Measurements from ENCODE around the gene SH3PXD2A. TPM values are rescaled to one million over a fixed set of nuclear protein-coding genes. Genes with fewer than 3 reads are reported as not detected.

SH3PXD2A gene
- total RNA-seq, 1 donor from 2014 or later = 17.3 TPM

- Mint-ChIP-seq H3K4me1 (ENCODE audit: low read depth, unreplicated experiment) (peaks cover 46% of the 10 kb centered on the region), H3K27me3 (ENCODE audit: low read depth, unreplicated experiment) (no peaks in the 10 kb centered on the region), H3K36me3 (ENCODE audit: low read depth, unreplicated experiment) (peaks cover 10% of the 10 kb centered on the region), H3K4me3 (ENCODE audit: unreplicated experiment) (no peak overlapping the region), H3K9me3 (ENCODE audit: unreplicated experiment) (no peaks in the 10 kb centered on the region), H3K27ac (ENCODE audit: unreplicated experiment) (no peak overlapping the region)
- H3K9ac ChIP-seq (ENCODE audit: low read length) = no peak overlapping the region
- H2AFZ ChIP-seq (ENCODE audit: low read depth, low read length) = no peak overlapping the region
- H3K27ac ChIP-seq (ENCODE audit: low read depth, low read length) = no peak overlapping the region
- no peak overlapping the region for H3K4me3 ChIP-seq (ENCODE audit: insufficient read depth, low read depth, low read length)
- DNase-seq (ENCODE audit: low read depth) = no peak
- H3K9me3 ChIP-seq (ENCODE audit: insufficient read depth, low read depth, low read length) = no peaks in the 10 kb centered on the region
- H3K4me1 ChIP-seq (ENCODE audit: insufficient read depth, low read length) = peaks cover 17% of the 10 kb centered on the region
- TF ChIP-seq CTCF (IDR thresholded peaks at IDR 0.05; ENCODE audit: insufficient read depth, low read depth, low read length) = no peak
- no peaks in the 10 kb centered on the region for H3K36me3 ChIP-seq (ENCODE audit: insufficient read depth, low read length)
- no peak for FAIRE-seq
- H4K20me1 ChIP-seq (ENCODE audit: insufficient read depth, low read length) = no peaks in the 10 kb centered on the region
- no peaks in the 10 kb centered on the region for H3K27me3 ChIP-seq (ENCODE audit: insufficient read depth, low read length)
- H3K79me2 ChIP-seq (ENCODE audit: insufficient read depth, low read length) = no peaks in the 10 kb centered on the region
- no peak overlapping the region for H3K4me2 ChIP-seq (ENCODE audit: low read length)
Observed at GRCh38 chr10:103736763-103737162, 118.6 kb downstream of the SH3PXD2A start.

GRCh38 chr10:103736044-103736443 lies 119.3 kb downstream of the SH3PXD2A start:
- H3K4me3 Mint-ChIP-seq (ENCODE audit: unreplicated experiment) = no peak overlapping the region
- Histone ChIP-seq H3K79me2 (ENCODE audit: insufficient read depth, low read length) (no peaks in the 10 kb centered on the region), H3K9me3 (ENCODE audit: insufficient read depth, low read depth, low read length) (no peaks in the 10 kb centered on the region), H3K4me1 (ENCODE audit: insufficient read depth, low read length) (peaks cover 17% of the 10 kb centered on the region), H3K36me3 (ENCODE audit: insufficient read depth, low read length) (no peaks in the 10 kb centered on the region), H4K20me1 (ENCODE audit: insufficient read depth, low read length) (no peaks in the 10 kb centered on the region), H3K4me3 (ENCODE audit: insufficient read depth, low read depth, low read length) (no peak overlapping the region), H3K9ac (ENCODE audit: low read length) (no peak overlapping the region), H3K27me3 (ENCODE audit: insufficient read depth, low read length) (no peaks in the 10 kb centered on the region), H3K4me2 (ENCODE audit: low read length) (no peak overlapping the region), H3K27ac (ENCODE audit: low read depth, low read length) (no peak overlapping the region), H2AFZ (ENCODE audit: low read depth, low read length) (no peak overlapping the region)
- no peaks in the 10 kb centered on the region for H3K27me3 Mint-ChIP-seq (ENCODE audit: low read depth, unreplicated experiment)
- no peak overlapping the region for H3K27ac Mint-ChIP-seq (ENCODE audit: unreplicated experiment)
- FAIRE-seq (no peak), DNase-seq (ENCODE audit: low read depth) (no peak)
- TF ChIP-seq EZH2 (IDR thresholded peaks at IDR 0.05; ENCODE audit: insufficient read depth, low read length) = no peak
- TF ChIP-seq CTCF (IDR thresholded peaks at IDR 0.05; ENCODE audit: insufficient read depth, low read depth, low read length) = no peak
- peaks cover 10% of the 10 kb centered on the region for H3K36me3 Mint-ChIP-seq (ENCODE audit: low read depth, unreplicated experiment)
- peaks cover 46% of the 10 kb centered on the region for H3K4me1 Mint-ChIP-seq (ENCODE audit: low read depth, unreplicated experiment)
- no peaks in the 10 kb centered on the region for H3K9me3 Mint-ChIP-seq (ENCODE audit: unreplicated experiment)

- Histone ChIP-seq H3K27me3 (ENCODE audit: insufficient read depth, low read length) (no peaks in the 10 kb centered on the region), H3K79me2 (ENCODE audit: insufficient read depth, low read length) (no peaks in the 10 kb centered on the region), H3K4me3 (ENCODE audit: insufficient read depth, low read depth, low read length) (no peak overlapping the region), H3K4me2 (ENCODE audit: low read length) (no peak overlapping the region), H4K20me1 (ENCODE audit: insufficient read depth, low read length) (no peaks in the 10 kb centered on the region), H3K36me3 (ENCODE audit: insufficient read depth, low read length) (no peaks in the 10 kb centered on the region), H3K9ac (ENCODE audit: low read length) (no peak overlapping the region), H3K27ac (ENCODE audit: low read depth, low read length) (no peak overlapping the region), H3K4me1 (ENCODE audit: insufficient read depth, low read length) (peaks cover 12% of the 10 kb centered on the region), H2AFZ (ENCODE audit: low read depth, low read length) (no peak overlapping the region), H3K9me3 (ENCODE audit: insufficient read depth, low read depth, low read length) (no peaks in the 10 kb centered on the region)
- DNase-seq (ENCODE audit: low read depth) (no peak), FAIRE-seq (no peak)
- no peaks in the 10 kb centered on the region for H3K27me3 Mint-ChIP-seq (ENCODE audit: low read depth, unreplicated experiment)
- H3K4me3 Mint-ChIP-seq (ENCODE audit: unreplicated experiment) = no peak overlapping the region
- H3K36me3 Mint-ChIP-seq (ENCODE audit: low read depth, unreplicated experiment) = peaks cover 10% of the 10 kb centered on the region
- H3K4me1 Mint-ChIP-seq (ENCODE audit: low read depth, unreplicated experiment) = peaks cover 41% of the 10 kb centered on the region
- no peaks in the 10 kb centered on the region for H3K9me3 Mint-ChIP-seq (ENCODE audit: unreplicated experiment)
- no peak overlapping the region for H3K27ac Mint-ChIP-seq (ENCODE audit: unreplicated experiment)
- TF ChIP-seq EZH2 (IDR thresholded peaks at IDR 0.05; ENCODE audit: insufficient read depth, low read length) = no peak
- no peak for TF ChIP-seq CTCF (IDR thresholded peaks at IDR 0.05; ENCODE audit: insufficient read depth, low read depth, low read length)
Observed at GRCh38 chr10:103734731-103735130, 120.6 kb downstream of the SH3PXD2A start.
